Dermis microvascular lymphatic vessel endothelial cell (primary cell): ENCODE results near the gene PRM3. TPM values are rescaled to one million over a fixed set of nuclear protein-coding genes. Genes with fewer than 3 reads are reported as not detected.

Source experiments
- DNase-seq, 2 donors: peaks; one replicate each; pipeline versions ENCODE4 v3.0.0 to v3.0.0-alpha.2; 2010; ENCODE audit warnings: low read depth in 2 of 2
- total RNA-seq: library from RNA; depleted of rRNA; stranded (reverse); fragments of >200 nt; gene quantifications from 2 replicates; pipeline ENCODE4 v1.2.1, GENCODE V29; 2014

The PRM3 gene
- total RNA-seq, 1 donor from 2014 or later: not detected

DNA sequence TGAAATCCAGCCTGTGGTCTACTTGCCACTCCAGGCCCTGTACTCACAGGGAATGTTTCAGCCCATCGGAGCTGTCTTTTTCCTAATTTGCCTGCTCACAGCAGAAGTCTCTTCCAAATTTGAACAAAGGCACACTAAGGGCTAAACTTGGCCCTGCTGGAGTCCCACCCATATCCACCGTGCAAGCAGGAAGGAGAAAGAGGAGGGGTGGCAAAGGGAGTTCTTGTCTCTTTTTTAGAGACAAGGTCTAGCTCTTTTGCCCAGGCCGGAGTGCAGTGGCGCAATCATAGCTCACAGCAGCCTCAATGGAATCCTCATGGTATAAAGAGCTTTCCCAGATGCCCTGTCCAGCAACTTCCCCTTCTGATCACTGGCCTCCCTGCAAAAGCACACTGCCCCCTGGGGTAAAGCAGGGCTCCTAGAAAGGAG lies 10.4 kb upstream of the PRM3 start:
- DNase-seq: no peak

DNA sequence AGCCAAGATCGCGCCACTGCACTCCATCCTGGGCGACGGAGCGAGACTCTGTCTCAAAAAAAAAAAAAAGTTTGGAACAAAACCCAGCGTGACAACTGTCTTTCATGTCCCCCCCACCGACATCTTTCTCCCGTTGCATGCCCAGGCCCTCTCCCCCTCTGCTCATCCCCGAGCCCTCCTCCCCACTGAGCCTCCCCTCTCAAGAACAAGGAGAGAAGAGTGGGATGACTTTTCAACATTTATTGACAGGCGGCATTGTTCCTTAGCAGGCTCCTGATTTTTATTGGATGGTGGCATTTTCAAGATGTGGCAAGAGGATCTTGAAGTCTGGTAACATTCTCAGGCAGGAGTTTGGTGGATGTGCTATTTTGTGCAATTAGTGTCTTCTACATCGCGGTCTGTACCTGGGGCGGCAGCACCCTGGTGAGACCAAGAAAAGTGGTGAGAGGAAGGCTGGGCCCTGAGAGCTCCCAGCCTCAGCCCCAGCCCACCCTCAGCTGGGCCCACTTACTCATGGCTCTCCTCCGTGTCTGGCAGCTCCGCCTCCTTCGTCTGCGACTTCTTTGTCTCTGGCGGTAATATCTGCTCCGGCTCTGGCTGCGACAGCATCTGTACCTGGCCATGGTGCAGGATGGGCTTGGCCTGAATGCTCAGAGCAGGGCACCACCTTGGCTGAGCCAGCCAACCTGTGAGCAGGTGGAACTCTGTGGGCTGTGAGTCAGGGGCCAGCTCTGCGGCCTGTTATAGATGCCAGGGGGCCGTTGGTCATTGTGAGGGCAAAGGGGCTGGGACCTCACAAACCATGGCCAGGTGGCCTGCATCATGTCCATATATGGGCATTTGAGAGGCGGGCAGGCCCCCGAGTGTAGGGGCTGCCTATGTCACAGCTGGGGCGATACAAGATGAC lies 7.4 kb upstream of the PRM3 start, which contains the start of gene PRM1:
PRM1 (minus strand) TSS at position 715 of the 907 bp plus-strand sequence; CDS start at position 623, 92 bp downstream.
- no peak for DNase-seq

DNA sequence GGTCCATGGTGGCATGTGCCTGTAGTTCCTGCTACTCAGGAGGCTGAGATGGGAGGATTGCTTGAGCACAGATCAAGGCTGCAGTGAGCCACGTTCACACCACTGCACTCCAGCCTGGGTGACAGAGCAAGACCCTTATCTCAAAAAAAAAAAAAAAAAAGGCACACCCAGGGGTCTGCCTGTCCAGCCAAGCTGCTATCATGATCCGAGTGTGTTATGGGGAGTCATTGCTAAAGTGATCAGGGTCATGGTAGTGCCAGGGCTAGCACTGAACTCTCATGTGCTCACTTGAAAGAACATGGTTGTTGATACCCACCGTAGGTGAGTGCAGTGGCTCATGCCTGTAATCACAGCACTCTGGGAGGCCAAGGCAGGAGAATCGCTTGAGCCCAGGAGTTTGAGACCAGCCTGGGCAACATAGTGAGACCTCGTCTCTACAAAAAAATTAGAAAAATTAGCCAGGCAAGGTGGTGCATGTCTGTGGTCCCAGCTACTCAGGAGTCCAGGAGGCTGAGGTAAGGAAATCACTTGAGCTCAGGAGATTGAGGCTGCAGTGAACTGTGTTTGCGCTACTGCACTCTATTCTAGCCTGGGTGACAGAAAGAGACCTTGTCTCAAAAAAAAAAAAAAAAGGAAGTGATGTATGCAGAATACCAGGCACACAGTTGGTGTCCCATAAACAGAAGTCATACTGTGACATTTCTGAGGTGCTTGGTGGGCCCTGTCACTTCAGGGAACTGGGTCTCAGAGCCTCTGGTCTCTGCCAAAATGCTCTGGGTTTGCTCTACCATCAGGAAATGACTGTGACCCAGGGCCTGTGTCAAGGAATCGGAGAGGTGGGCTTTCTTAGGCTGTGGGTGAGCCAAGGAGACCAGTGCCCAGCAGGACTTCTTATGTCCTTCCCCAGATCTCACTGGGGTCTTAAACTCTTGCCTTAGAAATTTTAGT lies 5.5 kb upstream of the PRM3 start:
- DNase-seq: no peak

DNA sequence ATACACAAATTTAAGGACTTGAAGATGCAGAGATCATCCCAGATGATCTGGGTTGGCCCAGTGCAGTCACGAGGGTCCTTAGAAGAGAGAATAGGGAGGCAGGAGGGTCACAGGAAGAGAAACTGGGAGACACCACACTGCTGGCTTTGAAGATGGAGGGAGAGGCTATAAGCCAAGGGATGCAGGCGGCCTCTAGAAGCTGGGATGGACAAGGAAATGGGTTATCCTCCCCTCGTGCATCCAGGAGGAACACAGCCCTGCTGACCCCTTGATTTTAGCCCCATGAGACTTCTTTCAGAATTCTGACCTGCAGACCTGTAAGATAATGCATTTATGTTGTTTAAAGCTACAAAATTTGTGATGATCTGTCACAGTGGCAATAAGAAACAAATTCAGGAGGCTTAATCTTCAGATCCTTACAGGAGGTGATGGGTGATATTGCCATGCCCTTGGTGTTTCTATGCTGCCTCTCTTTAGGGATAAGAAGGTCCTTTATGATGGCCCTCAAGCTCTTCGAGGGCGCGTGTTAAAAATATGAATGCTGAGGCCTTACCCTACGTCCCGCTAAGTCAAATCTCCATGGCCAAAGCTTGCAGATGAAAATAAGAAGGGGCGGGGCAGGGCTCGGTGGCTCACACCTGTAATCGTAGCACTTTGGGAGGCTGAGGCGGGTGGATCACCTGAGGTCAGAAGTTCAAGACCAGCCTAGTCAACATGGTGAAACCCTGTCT lies 4.3 kb upstream of the PRM3 start:
- DNase-seq: no peak

DNA sequence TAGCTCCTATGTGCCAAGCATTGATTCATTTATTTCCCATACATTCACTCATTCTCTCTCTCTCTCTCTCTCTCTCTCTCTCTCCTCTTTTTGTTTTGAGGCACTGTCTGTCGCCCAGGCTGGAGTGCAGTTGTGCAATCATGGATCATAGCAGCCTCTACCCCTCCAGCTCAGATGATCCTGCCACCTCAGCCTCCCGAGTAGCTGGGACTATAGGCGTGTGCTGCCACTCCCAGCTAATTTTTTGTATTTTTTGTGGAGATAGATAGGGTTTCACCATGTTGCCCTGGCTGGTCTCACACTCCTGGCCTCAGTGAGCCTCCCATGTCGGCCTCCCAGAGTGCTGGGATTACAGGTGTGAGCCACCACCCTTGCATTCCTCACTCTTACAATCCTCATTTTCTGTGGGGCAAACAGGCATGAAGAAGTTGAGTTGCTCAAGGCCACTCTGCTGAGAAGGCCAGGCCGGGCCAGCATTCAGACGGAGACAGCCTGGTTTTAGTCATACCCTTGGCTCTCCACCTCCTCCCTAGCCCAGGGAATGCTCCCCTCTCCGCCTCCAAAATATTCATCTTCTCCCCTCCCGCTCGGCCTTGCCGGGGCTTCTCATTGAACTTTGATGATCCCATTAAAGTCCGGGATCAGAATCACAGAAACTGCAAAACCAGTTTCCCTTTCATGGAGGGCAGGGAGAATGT lies 3.6 kb upstream of the PRM3 start:
- DNase-seq: no peak

GRCh38 chr16:11276143-11276895 lies 2.9 kb upstream of the PRM3 start, which contains the start of gene PRM2:
PRM2 (minus strand) TSS chr16:11276480; CDS start chr16:11276370, 110 bp downstream.
- DNase-seq: no peak

DNA sequence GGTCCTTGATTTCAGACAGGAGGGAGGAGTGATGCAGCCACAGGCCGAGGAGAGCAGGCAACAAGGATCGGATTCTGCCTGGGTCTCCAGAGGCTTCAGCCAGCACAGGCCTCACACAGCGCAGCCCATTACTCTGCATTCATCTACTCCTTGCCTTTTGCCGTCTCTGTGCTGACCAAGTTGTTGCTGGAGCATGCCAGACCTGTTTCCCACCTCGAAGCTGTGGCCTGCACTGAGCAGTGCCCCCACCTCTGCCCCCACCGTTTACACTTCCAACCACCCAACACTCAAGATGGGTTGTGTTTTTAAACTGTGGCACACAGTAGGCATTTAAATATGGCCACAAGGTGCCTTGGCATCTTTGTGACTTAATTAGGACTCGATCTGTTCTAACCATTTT lies 1.5 kb upstream of the PRM3 start:
- DNase-seq: no peak

- DNase-seq: no peak
These were observed 394 bp upstream of the PRM3 start for GRCh38 chr16:11273721-11274324.

DNA sequence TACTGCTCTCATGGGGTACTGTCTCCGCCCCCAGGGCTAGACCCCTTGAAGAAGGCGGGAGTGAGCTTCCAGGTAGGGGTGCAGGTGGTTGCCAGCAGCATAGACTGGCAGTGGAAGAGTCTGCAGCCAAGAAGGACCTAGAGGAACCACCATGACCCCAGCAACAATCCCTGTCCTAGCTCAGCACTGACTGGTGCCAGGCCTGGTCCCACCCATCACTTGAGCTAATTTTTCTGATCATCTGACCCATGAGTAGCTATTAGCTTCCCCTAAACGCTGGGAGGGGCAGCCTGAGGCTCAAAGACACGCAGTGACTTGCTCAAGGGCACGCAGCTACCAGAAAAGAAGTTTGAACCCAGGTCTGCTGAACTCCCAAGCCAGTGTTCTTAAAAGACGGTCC lies 945 bp downstream of the PRM3 start:
- DNase-seq: no peak

GRCh38 chr16:11271610-11272009 lies 1.8 kb downstream of the PRM3 start:
- no peak for DNase-seq

DNA sequence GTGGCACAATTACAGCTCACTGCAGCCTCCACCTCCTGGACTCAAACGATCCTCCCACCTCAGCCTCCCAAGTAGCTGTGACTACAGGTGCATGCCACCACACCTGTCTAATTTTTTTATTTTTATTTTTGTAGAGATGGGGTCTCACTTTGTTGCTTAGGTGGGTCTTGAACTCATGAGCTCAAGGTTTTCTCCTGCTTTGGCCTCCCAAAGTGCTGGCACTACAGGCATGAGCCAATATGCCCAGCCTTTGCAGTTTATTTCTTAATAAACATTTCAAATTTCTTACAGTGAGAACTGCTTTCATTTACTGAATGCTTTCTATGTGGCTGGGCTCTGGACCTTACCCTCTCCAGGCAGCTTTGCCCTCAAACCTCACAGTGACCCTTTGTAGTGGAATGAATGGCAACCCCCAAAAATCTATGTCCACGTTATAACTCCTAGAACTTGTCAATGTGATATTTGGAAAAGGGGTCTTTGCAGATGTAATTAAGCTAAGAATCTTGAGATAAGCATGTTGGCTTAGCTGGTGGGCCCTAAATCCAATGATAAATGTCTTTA lies 2.7 kb downstream of the PRM3 start:
- DNase-seq: no peak

DNA sequence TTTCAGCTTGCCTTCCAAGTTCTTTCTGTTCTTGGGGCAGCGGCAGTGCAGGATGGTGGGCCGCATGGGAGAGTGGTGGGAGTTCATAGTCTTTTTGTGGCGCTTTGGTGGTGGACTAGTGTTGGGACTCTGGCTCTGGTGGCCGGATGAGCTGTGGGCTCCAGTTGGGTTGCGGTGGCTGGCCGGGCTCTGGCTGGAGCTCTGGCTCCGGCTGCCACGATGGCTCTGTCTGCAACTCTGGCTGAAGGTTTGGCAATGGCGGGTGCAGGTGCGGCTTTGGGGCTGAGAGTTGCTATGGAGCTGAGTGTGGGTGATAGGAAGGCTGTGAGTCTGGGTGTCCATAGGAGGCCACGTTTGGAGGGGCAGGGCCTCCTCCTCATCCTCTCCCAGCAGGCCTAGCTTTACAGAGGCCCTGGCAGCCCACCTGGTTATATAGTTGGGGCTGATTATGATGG lies 4.5 kb downstream of the PRM3 start, which contains the start of gene TNP2:
TNP2 (minus strand) TSS at position 405 of the 455 bp plus-strand sequence; CDS start at position 342, 63 bp downstream.
- no peak for DNase-seq

DNA sequence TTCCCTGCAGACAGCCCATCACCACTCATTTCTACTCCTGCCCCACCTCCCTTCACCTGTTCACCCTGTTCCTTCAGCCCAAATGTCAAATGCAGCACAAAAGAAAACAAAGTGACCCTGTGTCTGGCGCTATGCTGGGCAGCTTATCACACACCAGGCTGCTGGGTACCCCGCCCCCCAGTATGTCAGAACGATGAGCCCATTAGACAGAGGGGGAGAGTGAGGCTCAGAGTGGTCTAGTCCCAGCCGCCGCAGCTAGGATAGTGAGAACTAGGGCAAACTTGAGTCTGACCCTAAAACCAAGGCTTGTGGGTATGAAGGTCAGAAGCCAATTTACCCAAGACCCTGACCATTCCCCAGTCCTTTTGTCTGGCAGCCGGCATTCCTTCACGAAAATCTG lies 8.3 kb downstream of the PRM3 start:
- DNase-seq: no peak

GRCh38 chr16:11264155-11264832 lies 9.1 kb downstream of the PRM3 start:
- DNase-seq: no peak

DNA sequence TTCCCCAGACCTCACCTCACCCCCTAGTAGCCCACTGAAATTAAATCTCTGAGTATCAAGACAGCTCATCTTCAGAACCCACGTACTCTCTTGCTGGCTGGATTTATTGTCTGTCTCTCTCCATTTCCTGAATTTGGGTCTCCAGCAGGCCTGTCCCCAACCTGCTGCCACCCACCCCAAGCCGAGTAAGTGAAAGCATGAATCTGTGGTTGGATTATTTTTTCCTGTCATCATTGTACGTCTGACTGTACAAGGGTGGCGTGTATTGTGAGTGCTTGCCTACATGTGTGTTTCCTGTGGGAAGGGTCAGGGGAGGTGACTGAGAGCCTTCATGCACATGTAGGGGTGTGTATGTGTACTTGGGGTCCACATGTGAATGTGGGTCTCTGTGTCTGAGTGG lies 9.7 kb downstream of the PRM3 start:
- no peak for DNase-seq

GRCh38 chr16:11262915-11263314 lies 10.5 kb downstream of the PRM3 start:
- no peak for DNase-seq

DNA sequence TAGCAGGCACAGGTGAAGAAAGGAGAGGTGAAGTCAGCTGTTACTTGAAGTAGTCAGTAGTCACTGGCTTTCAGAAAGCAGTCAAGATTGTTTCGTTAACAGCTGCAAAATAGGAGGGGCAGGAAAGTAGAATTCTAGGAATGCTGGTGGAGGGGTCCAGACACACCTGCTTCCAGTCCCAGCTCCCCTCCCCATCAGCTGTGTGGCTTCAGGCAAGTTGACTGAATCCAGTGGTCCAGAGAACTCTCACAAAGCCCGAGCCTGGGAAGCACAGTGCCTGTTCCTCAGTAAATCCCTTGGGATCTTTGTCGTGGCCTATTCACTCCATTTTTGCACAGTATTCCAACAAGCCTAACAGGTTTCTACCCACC lies 12.8 kb downstream of the PRM3 start:
- no peak for DNase-seq
